Endothelial cell of umbilical vein (primary cell): ENCODE data around the gene STX8.
A peak's percentile ranks its signal among the peaks of the same experiment; 100 is the strongest.

Experiments
- FOS ChIP-seq: IDR thresholded peaks from 2 replicates; pipeline ENCODE4 v1.6.1; 2011; ENCODE audit warnings: mild to moderate bottlenecking, low read length, moderate library complexity, borderline replicate concordance; ENCODE audit not compliant: insufficient read depth
- GATA2 ChIP-seq: IDR thresholded peaks from 2 replicates; pipeline ENCODE4 v1.7.0; 2011; ENCODE audit warnings: low read depth, mild to moderate bottlenecking, moderate library complexity, mixed read lengths, low read length; ENCODE audit not compliant: insufficient read length, insufficient read depth
- JUN ChIP-seq: IDR thresholded peaks from 2 replicates; pipeline ENCODE4 v1.6.1; 2011; ENCODE audit warnings: borderline replicate concordance, low read depth; ENCODE audit not compliant: insufficient read length, insufficient read depth
- POLR2A ChIP-seq: IDR thresholded peaks from 2 replicates; pipeline ENCODE4 v1.6.1; 2012; ENCODE audit warnings: low read depth, mild to moderate bottlenecking, control low read depth, low read length
- POLR2AphosphoS5 ChIP-seq: IDR thresholded peaks from 2 replicates; pipeline ENCODE4 v1.6.1; 2012; ENCODE audit warnings: low read depth, mild to moderate bottlenecking, control low read depth, low read length, moderate library complexity; ENCODE audit not compliant: insufficient read depth
- TF ChIP-seq, protein P1 (sequence below), 2 donors: IDR thresholded peaks; 1 replicate in 1 of 2; 2 replicates in 1 of 2; pipeline ENCODE4 v1.5.1; 2011; ENCODE audit warnings: low read length in 2 of 2, mild to moderate bottlenecking in 2 of 2, moderate library complexity in 2 of 2, control low read depth in 1 of 2, inconsistent platforms in 1 of 2, low read depth in 1 of 2; ENCODE audit not compliant: insufficient read depth in 1 of 2; ENCODE audit errors: extremely low read depth in 1 of 2
- TF ChIP-seq, protein P2 (sequence below): IDR thresholded peaks from 2 replicates; pipeline ENCODE4 v1.6.1; 2011; ENCODE audit not compliant: insufficient read depth, insufficient read length

GRCh38 chr17:9371019-9371418 is 204.6 kb downstream of the STX8 start:
- no peak for TF ChIP-seq GATA2
- no peak for TF ChIP-seq POLR2A
- TF ChIP-seq, protein P1, sequence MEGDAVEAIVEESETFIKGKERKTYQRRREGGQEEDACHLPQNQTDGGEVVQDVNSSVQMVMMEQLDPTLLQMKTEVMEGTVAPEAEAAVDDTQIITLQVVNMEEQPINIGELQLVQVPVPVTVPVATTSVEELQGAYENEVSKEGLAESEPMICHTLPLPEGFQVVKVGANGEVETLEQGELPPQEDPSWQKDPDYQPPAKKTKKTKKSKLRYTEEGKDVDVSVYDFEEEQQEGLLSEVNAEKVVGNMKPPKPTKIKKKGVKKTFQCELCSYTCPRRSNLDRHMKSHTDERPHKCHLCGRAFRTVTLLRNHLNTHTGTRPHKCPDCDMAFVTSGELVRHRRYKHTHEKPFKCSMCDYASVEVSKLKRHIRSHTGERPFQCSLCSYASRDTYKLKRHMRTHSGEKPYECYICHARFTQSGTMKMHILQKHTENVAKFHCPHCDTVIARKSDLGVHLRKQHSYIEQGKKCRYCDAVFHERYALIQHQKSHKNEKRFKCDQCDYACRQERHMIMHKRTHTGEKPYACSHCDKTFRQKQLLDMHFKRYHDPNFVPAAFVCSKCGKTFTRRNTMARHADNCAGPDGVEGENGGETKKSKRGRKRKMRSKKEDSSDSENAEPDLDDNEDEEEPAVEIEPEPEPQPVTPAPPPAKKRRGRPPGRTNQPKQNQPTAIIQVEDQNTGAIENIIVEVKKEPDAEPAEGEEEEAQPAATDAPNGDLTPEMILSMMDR (IDR thresholded peaks at IDR 0.05; ENCODE audit: extremely low read depth in 1 of 2, insufficient read depth in 1 of 2, low read depth in 1 of 2, low read length in 2 of 2) = no peak
- TF ChIP-seq POLR2AphosphoS5 = no peak
- TF ChIP-seq FOS = peak; percentile 40
- TF ChIP-seq JUN = peak; percentile 84
- TF ChIP-seq, protein P2, sequence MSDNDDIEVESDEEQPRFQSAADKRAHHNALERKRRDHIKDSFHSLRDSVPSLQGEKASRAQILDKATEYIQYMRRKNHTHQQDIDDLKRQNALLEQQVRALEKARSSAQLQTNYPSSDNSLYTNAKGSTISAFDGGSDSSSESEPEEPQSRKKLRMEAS = no peak
